UCSD-AML1 (cell line): ENCODE data around the gene TENT4B.

Experiments used
- DNase-seq: peaks from one replicate; lab custom pipeline; 2025; ENCODE audit not compliant: unreplicated experiment; lab: John Stamatoyannopoulos, UW

Gene TENT4B

DNA sequence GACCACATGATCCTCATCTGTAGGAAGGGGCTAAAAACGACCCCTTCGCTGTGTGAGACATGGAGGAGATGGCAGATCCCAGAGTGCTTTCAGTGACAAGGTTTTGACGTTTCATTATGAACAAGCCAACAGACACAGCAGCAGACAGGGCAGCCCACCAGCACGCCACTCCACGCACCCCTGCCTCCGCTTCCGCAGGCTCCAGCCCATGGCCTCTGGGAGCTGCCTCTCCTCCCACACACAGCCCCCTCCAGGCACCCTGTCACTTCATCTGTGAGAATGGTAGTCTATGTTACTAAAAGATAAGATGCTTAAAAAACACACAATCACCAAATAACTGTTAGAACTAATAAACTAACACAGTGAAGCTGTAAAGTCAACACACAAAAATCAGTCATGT is 101.0 kb downstream of the TENT4B start:
- no peak for DNase-seq

DNA sequence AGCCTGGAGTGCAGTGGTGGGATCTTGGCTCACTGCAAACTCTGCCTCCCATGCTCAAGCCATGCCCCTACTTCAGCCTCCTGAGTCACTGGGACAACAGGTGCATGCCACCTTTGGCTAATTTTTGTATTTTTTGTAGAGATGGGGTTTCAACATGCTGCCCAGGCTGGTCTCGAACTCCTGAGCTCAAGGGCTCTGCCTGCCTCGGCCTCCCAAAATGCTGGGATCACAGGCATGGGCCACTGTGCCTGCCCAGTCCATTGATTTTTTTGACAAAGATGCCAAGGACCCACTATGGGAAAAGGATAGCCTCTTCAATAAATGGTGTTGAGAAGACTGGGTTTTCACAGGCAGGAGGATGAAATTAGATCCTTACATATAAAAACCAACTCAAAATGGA is 102.4 kb downstream of the TENT4B start:
- DNase-seq = no peak

DNA sequence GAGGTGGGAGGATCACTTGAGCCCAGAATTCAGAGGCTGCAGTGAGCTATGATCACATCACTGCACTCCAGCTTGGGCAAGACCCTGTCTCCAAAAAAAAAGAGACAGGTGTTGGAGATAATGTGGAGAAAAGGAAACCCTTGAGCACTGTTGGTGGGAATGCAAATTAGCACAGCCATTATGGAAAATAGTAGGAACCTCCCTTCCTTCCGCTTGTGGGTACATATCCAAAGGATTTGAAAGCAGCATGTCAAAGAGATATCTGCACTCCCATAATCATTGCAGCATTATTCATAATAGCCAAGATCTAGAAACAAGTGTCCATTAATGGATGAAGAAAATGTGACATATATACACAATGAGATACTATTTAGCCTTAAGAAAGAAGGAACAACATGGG is 103.5 kb downstream of the TENT4B start:
- no peak for DNase-seq

DNA sequence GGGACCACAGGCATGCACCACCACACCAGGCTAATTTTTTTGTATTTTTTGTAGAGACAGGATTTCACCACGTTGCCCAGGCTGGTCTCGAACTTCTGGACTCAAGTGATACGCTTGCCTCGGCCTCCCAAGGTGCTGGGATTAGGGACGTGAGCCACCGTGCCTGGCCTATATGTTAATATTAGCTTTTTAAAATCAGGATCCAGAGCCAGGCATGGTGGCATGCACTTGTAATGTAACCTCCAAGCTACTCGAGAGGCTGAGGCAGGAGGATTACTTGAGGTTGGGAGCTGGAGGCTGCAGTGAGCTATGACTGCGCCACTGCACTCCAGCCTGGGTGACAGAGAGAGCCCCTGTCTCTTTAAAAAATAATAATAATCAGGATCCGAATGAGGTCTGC is 104.8 kb downstream of the TENT4B start:
- DNase-seq = no peak

DNA sequence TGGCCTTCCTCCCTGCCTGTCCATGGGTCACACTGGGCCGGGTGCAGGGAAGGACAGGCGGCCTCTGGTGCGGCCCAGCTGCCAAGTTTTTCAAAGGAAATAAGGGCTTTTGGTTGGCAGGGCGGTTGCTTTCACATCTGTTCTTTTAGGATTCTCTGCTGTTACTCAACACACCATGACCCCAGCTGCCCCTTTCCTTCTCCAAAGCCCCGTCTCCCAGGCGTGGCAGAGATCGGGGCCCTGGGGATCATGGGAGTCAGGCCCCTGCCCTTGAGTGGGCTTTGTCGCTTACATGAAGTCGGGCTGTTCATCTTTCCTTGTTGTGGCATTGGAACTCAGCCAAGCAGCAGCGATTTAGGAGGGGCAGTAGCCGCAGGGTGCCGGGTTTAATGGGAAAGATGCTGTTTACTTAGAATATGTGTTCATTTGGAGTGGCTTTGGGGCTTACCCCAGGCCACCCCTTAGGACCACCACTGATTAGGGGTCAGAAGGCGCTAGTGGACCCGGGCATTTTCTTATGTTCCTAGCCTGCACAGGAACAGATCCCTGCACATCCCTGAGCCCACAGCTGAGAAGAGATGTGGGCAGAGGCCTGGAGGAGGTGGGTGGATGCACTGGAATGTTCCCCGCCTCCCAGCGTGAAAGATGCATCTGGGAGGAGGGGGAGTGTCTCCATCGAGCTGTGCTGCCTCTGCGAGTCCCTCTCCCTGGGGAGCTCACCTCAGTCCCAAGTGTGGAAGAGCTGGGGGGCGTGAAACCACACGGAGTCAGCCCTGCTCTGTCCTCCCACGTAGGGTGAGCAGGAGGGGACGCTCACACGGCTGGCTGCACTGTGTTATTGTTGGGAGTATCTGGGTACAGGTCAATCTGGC is 106.5 kb downstream of the TENT4B start:
- DNase-seq = no peak

DNA sequence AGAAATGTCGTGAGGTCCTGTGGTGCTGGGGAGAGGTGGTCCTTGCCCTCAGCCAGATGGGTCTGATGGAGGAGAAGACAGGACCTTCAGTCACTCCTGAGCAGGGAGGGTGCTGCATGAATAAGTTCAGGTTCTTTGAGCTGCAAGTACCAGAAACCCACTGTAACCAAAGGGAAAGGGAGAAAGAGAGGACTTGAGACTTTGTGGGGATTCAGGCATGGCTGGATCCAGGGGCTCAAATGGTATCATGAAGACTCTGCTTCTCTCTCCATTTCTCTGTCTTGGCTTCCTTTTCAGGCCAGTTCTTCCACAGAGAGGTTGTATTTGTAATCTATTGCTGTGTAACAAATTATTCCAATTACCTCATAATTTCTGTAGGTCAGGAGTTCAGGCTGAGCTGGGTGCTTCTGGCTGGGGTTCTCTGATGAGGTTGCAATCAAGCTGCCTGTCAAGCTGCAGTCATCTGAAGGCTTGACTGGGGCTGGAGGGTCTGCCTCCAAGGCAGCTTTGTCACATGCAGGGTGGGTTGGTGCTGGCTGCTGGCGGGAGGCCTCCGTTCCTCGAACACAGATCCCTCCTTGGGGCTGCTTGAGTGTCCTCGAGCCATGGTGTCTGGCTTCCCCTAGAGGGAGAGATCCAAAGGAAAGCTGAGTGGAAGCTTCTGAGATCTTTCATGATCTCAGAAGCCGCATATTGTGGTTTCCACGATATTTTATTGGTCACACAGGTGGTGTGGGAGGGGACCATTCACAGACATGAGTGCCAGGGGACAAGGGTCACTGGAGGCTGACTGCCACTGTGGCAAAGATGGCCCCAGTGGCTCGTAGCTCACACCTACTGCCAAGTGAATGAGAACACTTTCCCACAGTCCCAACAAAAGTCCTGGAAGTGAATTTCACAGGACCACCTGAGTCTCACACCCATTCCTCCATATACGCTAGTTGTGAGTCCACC is 107.4 kb downstream of the TENT4B start:
- no peak for DNase-seq

DNA sequence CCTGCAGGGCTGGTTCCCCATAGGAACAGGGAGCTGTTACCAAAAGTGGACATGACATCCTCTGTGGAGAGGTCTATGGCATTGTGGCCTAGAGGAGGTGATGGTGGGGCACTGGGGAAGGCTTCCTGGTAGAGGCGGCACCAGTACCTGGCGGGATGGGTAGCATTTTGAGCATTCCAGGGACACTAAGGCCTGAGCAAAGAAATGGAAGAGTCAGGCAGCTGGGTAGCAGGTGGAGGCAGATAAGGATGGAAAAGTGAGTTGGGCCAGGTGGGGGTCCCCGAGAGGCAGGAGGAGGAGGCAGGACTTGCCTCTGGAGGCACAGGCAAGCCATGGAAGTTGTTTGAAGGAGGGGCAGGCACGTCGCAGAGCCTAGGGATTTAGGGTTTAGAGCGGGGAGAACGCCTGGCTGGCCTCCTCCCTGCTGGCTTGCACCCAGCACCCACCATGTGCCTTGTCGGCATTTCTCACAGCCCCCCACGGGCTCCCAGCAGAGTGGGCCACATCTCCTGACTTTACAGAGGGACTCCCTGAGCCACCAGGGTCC is 108.1 kb downstream of the TENT4B start:
- no peak for DNase-seq

DNA sequence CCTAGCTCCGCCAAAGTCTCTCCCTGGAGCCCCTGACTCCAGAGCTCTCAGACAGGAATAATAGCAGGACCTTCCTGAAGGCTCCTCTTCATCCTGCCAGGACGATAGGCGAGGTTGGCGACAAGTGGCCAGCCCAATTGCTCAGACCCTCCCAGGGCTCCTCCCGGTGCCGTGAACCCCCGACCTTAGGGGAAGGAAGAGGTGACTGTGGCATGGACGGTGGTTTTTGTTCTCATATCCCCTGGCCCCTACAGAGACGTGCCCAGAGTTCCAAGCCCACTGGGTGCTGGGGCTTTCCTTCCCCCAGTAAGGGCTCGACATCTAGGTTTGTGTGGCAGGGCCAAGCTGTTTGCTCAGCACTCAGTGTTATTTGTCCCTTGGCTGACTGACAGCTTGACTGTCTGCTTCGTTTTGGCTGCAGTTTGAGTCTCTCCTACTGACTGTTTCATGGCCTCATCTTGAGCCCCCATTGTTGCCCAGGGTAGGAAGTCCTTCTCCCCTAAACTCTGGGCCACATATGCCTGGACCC is 108.7 kb downstream of the TENT4B start:
- DNase-seq = peak; percentile 44

DNA sequence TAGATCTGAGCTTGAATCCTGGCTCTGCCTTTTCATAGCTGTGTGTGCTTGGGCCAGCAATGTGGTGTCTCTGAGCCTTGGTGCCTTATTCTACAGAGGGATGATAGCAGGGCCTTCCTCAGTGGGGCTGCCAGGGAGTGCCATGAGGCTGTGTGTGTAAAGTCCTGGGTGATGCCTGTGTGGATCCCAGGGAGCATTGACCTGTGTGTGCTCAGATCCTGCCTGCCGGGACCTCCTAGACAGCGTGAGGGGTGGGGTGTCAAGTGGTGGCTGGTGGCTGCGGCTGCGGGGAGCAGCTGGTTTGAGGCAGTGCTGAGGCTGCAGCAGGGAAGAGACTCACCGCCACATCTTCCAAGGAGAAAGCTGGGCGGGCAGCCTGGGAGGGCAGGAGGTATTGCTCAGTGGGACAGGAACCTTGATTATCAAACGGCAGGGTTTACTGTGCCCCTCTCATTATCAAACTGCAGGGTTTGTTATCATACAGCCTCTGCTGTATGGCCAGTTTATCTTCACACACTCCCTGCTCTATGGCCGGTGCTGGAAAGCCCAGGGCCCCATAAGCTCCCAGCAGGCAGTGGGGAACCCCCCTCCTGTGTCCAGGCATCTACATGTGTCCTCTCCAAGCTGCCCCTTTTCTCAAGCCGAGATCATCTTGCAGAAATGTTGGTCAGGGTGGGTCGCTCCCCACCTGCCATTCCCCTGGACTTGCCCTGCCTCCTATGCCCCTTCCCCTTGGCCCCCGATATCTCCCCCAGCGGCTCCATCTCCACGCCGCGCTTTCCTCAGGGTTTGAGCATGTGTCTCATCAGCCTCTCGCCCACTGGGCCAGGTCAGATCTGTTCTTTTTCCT is 110.2 kb downstream of the TENT4B start:
- no peak for DNase-seq

DNA sequence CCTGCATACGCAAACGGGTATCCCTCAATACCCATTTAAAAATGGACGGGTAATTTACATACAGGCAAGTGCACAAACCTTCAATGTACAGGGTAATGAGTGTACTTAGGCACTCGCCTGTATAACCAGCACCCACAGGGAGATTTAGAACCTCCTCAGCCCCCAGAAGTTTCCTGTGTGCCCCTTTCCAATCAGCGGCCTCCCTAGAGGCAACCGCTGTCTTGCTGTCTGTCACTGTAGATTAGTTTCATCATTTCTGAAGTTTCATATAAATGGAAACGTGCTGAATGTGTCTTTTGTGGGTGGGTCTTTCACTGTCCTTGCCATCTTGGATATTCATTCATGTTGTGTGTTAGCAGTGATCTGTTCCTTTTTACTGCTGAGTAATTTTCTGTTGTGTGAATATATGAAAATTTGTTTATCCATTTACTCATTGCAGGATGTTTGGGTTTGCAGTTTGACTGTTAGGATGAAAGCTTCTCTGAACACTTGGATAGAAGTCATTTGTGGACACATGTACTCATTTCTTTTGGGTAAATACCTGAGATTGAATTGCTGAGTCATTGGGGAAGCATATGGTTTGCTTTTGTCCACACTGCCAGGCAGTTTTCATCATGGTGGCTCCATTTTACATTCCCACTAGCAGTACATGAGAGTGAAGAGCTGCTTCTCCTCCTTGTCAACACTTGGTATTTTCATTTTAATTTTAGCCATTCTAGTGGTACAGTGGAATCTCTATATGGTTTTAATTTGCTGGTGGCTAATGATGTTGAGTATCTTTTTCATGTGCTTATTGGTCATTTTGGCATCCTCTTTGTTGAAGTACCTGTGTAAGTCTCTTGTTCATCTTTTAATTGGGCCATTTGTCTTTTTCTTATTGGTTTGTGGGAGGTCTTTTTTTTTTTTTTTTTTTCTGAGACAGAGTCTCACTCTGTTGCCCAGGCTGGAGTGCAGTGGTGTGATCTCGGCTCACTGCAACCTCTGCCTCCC is 111.1 kb downstream of the TENT4B start:
- no peak for DNase-seq

DNA sequence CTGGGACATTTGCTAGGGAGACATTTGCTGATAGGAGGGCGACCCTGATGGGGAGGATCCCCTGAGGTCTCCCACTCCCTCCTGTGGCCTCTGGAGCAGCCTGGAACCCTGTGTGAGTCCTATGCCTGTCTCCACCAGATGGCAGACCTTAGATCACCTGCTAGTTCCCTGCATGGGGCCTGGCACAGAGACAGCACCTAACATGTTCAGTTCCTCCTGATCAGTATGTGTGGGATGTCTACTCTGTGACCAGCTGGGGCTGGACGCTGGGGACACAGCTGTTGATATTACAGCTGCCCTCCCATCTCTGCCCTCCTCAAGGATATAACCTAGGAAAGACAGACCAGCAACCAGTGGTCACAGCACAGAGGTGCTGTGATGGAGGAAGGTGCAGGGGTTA is 112.2 kb downstream of the TENT4B start:
- peak; percentile 51 for DNase-seq

DNA sequence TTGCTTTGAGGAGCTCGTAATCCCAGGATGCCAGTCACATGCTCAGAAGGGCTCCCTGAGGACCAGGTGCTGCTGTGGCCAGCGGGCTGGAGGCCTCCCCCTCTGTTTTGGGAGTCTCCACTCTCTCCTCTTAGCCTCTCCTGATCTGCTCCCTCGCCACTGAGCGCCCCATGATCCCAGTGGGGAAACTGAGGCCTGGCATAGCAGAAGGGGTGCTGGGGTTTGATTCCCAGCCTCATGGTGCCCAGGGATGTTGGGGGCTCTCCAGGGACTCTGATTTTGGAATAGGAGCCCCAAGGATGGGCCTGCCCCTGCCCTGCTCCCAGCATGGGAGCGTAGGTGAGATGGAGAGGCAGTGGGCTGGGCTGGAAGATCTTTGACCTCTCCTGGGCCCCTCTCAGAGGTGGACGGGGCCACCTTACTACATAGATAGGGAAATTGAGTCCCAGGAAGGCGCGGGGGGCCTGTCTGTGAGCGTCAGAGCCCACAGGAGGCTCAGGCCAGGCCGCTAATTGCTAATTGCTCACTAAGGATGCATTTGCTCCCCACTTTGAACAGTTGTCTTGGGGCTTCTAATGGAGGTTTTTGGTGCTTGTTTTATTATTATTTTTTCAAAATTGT is 112.7 kb downstream of the TENT4B start:
- DNase-seq = no peak

DNA sequence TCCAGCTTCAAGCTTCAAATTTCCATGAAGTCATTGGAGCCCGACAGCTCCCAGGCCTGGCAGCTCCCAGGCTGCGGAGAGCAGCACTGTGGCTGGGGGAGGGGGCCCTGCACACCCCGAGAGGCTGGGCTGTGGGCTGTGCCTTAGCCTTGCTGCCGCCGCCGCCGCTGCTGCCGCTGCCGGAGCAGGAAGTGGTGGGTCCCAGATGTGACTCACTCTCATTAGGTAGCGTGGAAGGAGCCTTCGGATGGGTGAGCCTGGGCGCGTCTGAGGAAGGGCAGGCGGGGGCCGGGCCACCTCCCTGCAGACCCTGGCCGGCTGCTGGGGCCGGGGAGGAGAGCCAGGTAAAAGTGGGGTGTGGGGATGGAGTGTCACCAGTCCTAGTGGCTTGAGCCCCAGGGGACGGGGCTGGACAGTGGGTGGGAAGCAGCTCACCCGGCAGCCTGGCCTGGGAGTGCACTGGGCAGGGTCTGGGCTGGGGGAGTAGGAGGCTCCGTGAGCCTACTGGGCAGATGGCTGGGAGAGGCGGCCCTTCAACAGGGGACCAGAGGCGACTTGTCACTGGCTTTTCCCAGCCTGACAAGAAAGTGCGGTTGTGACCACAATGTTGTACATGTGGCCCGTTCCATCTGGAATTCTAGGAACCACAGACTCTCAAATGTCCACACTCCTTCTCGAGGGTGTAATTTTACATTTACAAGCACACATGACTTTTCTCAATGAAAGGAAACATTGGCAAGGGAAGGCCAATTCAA is 113.4 kb downstream of the TENT4B start, which contains the start of gene ADCY7:
Gene ADCY7 (plus strand): TSS at position 215 of the 755 bp plus-strand sequence. CDS start 21,629 bp downstream, outside the sequence.
- peak; percentile 89 for DNase-seq

DNA sequence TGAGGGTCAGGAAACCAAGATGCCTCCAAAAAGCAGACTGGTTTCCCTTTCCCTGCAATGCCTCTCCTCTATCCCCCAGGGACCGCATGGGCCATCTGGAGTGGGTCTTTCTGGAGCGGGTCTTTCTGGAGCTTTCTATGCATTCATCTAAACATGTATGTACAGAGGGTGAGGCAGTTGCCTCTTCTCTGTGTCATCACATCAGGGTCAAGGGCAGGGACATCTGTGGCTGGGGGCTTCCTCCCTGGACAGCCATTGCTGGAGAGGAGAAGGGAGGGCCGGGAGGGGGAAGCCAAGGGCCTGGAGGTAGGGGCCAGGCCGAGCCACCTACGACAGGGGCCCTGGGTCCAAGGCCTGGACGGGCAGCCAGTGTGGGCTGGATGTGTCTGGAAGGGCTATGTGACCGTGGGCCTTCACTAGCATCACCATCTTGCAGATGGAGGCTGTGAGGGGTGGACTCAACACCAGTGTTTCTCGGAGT is 114.1 kb downstream of the TENT4B start:
- no peak for DNase-seq

DNA sequence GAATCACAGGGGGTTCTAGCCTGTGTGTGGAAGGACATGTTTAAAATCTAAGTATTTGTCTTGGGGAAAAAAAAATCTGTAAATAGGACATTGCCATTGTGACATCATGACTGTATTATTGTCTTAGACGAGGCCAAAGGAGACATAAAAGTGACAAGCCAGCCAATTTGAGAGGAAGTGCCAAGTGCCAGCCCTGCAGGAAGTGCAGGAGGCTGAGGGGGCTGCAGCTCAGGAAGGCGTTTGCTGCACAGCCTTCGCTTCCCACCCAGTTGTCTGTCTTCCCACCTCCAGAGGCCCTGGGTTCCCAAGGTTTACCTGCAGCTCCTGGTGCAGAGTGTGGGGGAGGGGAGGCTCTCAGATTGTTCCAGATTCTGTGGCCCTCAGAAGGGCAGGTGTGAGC is 114.5 kb downstream of the TENT4B start:
- peak; percentile 41 for DNase-seq

DNA sequence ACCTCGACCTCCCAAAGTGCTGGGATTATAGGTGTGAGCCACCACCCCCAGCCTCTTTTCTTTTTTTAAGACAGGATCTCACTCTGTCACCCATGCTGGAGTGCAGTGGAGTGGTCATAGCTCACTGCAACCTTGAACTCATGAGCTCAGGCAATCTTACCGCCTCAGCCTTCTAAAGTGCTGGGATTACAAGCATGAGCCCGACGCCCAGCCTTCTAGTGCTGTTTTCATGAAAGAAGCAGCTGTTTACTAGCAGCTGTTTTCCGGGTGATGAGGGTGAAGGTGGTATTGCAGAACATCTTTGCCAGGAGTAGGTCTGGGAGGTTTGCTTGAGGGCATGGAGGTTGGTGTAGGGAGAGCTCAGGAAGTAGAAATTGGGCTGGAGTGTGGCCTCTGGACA is 115.2 kb downstream of the TENT4B start:
- no peak for DNase-seq

DNA sequence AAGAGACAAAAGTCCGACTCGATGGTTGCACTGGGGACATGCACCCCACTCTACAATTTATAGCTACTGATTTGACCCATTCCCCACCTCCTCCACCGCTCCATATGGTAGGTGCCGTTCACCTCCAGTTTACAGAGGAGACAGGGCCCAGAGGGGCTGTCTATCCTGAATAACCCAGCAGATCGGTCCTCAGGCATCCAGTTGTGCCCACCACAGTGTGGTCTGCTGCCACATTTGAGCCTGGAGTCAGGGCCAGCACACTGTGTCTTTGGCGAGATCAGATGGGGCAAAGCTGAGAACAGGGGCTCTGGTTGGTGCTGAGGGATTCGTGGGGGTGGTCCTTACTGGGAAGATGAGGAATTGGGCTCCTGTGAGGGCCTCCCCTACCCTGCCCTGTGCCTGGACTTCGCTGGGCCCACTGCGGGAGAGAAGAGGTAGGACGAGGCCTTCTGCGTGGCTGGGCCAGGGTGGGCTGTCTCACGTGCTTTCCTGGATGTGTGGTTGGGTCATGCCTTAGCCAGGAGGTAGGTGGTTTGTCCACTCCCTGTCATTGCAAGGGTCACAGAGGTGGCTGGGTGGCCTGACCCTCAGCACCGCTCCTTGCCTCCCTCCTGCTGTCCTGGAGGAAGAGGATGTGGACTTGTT is 116.1 kb downstream of the TENT4B start:
- DNase-seq = no peak
